Neural cell (in vitro differentiated cells): ENCODE results near the gene TTC23L. TPM values are rescaled to one million over a fixed set of nuclear protein-coding genes. Genes with fewer than 3 reads are reported as not detected.
A peak's percentile ranks its signal among the peaks of the same experiment; 100 is the strongest.

ENCODE experiments used
- H2AFZ ChIP-seq: fragments of 200-600, 300-800 bp; sonication (generic), shearing (Covaris generic); 2 replicates; pipeline ENCODE4 v1.6.0; 2014; ENCODE audit warnings: low read depth, mild to moderate bottlenecking, antibody characterized with exemption, low read length, moderate library complexity
- H3F3A ChIP-seq: fragments of 200-600 bp; shearing (Covaris generic); 2 replicates; pipeline ENCODE4 v1.6.1; 2016; ENCODE audit warnings: mild to moderate bottlenecking, moderate library complexity, mixed read lengths, antibody characterized with exemption, low read length; ENCODE audit not compliant: insufficient read depth, poor library complexity, severe bottlenecking
- H3K27ac ChIP-seq: fragments of 200-600, 300-800 bp; sonication (generic), shearing (Covaris generic); 2 replicates; pipeline ENCODE4 v1.5.1; 2014; ENCODE audit warnings: mild to moderate bottlenecking, low read length, moderate library complexity
- H3K27me3 ChIP-seq: fragments of 300-800, 200-600 bp; sonication (generic), shearing (Covaris generic); 2 replicates; pipeline ENCODE4 v1.6.0; 2014; ENCODE audit warnings: mild to moderate bottlenecking, low read depth, low read length, moderate library complexity; ENCODE audit not compliant: insufficient read depth
- H3K36me3 ChIP-seq: fragments of 300-800, 200-600 bp; sonication (generic), shearing (Covaris generic); 2 replicates; pipeline ENCODE4 v1.5.1; 2014; ENCODE audit warnings: mild to moderate bottlenecking, antibody characterized with exemption, low read length, moderate library complexity; ENCODE audit not compliant: insufficient read depth
- H3K4me2 ChIP-seq: fragments of 300-800, 200-600 bp; sonication (generic), shearing (Covaris generic); 2 replicates; pipeline ENCODE4 v1.6.0; 2014; ENCODE audit warnings: mild to moderate bottlenecking, low read length
- H3K4me3 ChIP-seq: fragments of 300-800, 200-600 bp; sonication (generic), shearing (Covaris generic); 2 replicates; pipeline ENCODE4 v1.5.1; 2014; ENCODE audit warnings: mild to moderate bottlenecking, low read length, moderate library complexity
- H3K79me2 ChIP-seq: fragments of 200-600 bp; shearing (Covaris generic); replicated peaks from 2 replicates; pipeline ENCODE4 v1.6.0; 2014; ENCODE audit warnings: mild to moderate bottlenecking, low read length, moderate library complexity; ENCODE audit not compliant: insufficient read depth
- H3K9ac ChIP-seq: fragments of 300-800, 200-600 bp; sonication (generic), shearing (Covaris generic); 2 replicates; pipeline ENCODE4 v1.6.1; 2016; ENCODE audit warnings: mild to moderate bottlenecking, low read length, mixed read lengths
- H3K9me2 ChIP-seq: fragments of 200-600 bp; shearing (Covaris generic); 2 replicates; pipeline ENCODE4 v1.6.1; 2016; ENCODE audit warnings: mild to moderate bottlenecking, low read length, mixed read lengths; ENCODE audit not compliant: insufficient read depth
- H3K9me3 ChIP-seq: fragments of 200-600, 300-800 bp; sonication (generic), shearing (Covaris generic); 2 replicates; pipeline ENCODE4 v1.6.1; 2016; ENCODE audit warnings: mild to moderate bottlenecking, mixed run types, low read length, moderate library complexity, mixed read lengths
- H4K20me1 ChIP-seq: fragments of 200-600 bp; shearing (Covaris generic); 2 replicates; pipeline ENCODE4 v1.6.1; 2016; ENCODE audit warnings: mild to moderate bottlenecking, mixed run types; ENCODE audit not compliant: insufficient read depth
- EP300 ChIP-seq: fragments of 450-650 bp; conservative IDR thresholded peaks from 2 replicates; pipeline ENCODE4 v1.6.1; 2014; ENCODE audit warnings: antibody characterized with exemption, mild to moderate bottlenecking, moderate library complexity; ENCODE audit not compliant: poor library complexity, severe bottlenecking
- EZH2 ChIP-seq: fragments of 200-600, 300-800 bp; shearing (Covaris generic), sonication (generic); IDR thresholded peaks from 2 replicates; pipeline ENCODE4 v1.6.1; 2014; ENCODE audit warnings: antibody characterized with exemption, low read length, borderline replicate concordance, mild to moderate bottlenecking; ENCODE audit not compliant: insufficient read depth, poor library complexity, severe bottlenecking
- MXI1 ChIP-seq: fragments of 450-650 bp; conservative IDR thresholded peaks from 2 replicates; pipeline ENCODE4 v1.6.1; 2014; ENCODE audit warnings: antibody characterized with exemption, mild to moderate bottlenecking; ENCODE audit not compliant: poor library complexity, severe bottlenecking
- POLR2AphosphoS5 ChIP-seq: IDR thresholded peaks from 2 replicates; pipeline ENCODE4 v1.6.1; 2012
- RAD21 ChIP-seq: fragments of 450-650 bp; conservative IDR thresholded peaks from 2 replicates; pipeline ENCODE4 v1.6.1; 2014; ENCODE audit warnings: antibody characterized with exemption, mild to moderate bottlenecking, moderate library complexity
- SMC3 ChIP-seq: fragments of 450-650 bp; conservative IDR thresholded peaks from 2 replicates; pipeline ENCODE4 v1.6.1; 2014; ENCODE audit warnings: antibody characterized with exemption, mild to moderate bottlenecking, moderate library complexity; ENCODE audit not compliant: poor library complexity
- TAF1 ChIP-seq: IDR thresholded peaks from 2 replicates; pipeline ENCODE4 v1.6.1; 2012; ENCODE audit warnings: low read depth
- polyA plus RNA-seq: library from polyadenylated mRNA; depleted of rRNA; stranded (reverse); fragments of >200 nt; gene quantifications from 2 replicates; pipeline ENCODE4 v1.2.3, GENCODE V29; 2014
- TF ChIP-seq, protein P1 (sequence below): IDR thresholded peaks from 2 replicates; pipeline ENCODE4 v1.6.1; 2012; ENCODE audit warnings: borderline replicate concordance
- TF ChIP-seq, protein P2 (sequence below): fragments of 450-650 bp; IDR thresholded peaks from 2 replicates; pipeline ENCODE4 v1.5.1; 2014; ENCODE audit warnings: antibody characterized with exemption, mild to moderate bottlenecking, moderate library complexity; ENCODE audit not compliant: poor library complexity, severe bottlenecking

Gene TTC23L
- polyA plus RNA-seq, 1 donor from 2014 or later, result 8.3 TPM

DNA sequence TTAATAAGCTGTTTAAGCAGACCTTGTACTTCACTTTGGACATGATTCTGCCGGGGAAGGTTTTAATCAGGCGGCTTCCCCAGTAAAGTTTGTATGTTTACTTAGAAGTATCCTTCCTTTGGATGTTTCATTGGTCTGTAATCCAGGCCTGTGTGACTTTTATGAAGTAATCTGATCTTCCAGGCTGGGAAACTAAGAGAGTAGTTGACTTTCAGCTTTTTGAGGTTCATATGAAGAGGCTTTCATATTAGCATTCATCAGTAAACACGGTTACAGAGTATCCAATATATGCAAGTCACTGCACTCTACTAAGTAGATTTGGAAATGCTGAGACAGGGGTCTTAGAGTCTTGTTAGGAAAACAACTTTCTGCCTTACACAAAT is 91.5 kb downstream of the TTC23L start:
- peak overlapping the region; percentile 58 for H2AFZ ChIP-seq
- peaks cover 5% of the 10 kb centered on the region for H3F3A ChIP-seq
- H4K20me1 ChIP-seq, result no peaks in the 10 kb centered on the region
- no peaks in the 10 kb centered on the region for H3K9me2 ChIP-seq
- peaks cover 5% of the 10 kb centered on the region for H3K36me3 ChIP-seq
- peak overlapping the region; percentile 70 for H3K9ac ChIP-seq
- peak overlapping the region; percentile 70 for H3K4me2 ChIP-seq
- peak overlapping the region; percentile 59 for H3K27ac ChIP-seq
- peak overlapping the region; percentile 90 for H3K4me3 ChIP-seq
- no peaks in the 10 kb centered on the region for H3K27me3 ChIP-seq
- TF ChIP-seq TAF1 (no peak), SMC3 (no peak), RAD21 (no peak), POLR2AphosphoS5 (no peak), EZH2 (no peak), EP300 (no peak), MXI1 (no peak)
- TF ChIP-seq, protein P1, sequence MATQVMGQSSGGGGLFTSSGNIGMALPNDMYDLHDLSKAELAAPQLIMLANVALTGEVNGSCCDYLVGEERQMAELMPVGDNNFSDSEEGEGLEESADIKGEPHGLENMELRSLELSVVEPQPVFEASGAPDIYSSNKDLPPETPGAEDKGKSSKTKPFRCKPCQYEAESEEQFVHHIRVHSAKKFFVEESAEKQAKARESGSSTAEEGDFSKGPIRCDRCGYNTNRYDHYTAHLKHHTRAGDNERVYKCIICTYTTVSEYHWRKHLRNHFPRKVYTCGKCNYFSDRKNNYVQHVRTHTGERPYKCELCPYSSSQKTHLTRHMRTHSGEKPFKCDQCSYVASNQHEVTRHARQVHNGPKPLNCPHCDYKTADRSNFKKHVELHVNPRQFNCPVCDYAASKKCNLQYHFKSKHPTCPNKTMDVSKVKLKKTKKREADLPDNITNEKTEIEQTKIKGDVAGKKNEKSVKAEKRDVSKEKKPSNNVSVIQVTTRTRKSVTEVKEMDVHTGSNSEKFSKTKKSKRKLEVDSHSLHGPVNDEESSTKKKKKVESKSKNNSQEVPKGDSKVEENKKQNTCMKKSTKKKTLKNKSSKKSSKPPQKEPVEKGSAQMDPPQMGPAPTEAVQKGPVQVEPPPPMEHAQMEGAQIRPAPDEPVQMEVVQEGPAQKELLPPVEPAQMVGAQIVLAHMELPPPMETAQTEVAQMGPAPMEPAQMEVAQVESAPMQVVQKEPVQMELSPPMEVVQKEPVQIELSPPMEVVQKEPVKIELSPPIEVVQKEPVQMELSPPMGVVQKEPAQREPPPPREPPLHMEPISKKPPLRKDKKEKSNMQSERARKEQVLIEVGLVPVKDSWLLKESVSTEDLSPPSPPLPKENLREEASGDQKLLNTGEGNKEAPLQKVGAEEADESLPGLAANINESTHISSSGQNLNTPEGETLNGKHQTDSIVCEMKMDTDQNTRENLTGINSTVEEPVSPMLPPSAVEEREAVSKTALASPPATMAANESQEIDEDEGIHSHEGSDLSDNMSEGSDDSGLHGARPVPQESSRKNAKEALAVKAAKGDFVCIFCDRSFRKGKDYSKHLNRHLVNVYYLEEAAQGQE, result no peak
- TF ChIP-seq, protein P2, sequence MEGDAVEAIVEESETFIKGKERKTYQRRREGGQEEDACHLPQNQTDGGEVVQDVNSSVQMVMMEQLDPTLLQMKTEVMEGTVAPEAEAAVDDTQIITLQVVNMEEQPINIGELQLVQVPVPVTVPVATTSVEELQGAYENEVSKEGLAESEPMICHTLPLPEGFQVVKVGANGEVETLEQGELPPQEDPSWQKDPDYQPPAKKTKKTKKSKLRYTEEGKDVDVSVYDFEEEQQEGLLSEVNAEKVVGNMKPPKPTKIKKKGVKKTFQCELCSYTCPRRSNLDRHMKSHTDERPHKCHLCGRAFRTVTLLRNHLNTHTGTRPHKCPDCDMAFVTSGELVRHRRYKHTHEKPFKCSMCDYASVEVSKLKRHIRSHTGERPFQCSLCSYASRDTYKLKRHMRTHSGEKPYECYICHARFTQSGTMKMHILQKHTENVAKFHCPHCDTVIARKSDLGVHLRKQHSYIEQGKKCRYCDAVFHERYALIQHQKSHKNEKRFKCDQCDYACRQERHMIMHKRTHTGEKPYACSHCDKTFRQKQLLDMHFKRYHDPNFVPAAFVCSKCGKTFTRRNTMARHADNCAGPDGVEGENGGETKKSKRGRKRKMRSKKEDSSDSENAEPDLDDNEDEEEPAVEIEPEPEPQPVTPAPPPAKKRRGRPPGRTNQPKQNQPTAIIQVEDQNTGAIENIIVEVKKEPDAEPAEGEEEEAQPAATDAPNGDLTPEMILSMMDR, result no peak
- H3K79me2 ChIP-seq, result peaks cover 29% of the 10 kb centered on the region
- no peaks in the 10 kb centered on the region for H3K9me3 ChIP-seq

- no peak overlapping the region for H2AFZ ChIP-seq
- H4K20me1 ChIP-seq, result no peaks in the 10 kb centered on the region
- no peak for TF ChIP-seq POLR2AphosphoS5
- TF ChIP-seq, protein P2, result no peak
- TF ChIP-seq SMC3, result no peak
- TF ChIP-seq TAF1, result no peak
- no peak for TF ChIP-seq EZH2
- TF ChIP-seq EP300, result no peak
- TF ChIP-seq MXI1, result no peak
- no peak for TF ChIP-seq RAD21
- TF ChIP-seq, protein P1, result no peak
- no peaks in the 10 kb centered on the region for H3K9me3 ChIP-seq
- H3K27me3 ChIP-seq, result no peaks in the 10 kb centered on the region
- H3K79me2 ChIP-seq, result peaks cover 29% of the 10 kb centered on the region
- H3K9me2 ChIP-seq, result no peaks in the 10 kb centered on the region
- peaks cover 5% of the 10 kb centered on the region for H3F3A ChIP-seq
- H3K36me3 ChIP-seq, result peaks cover 5% of the 10 kb centered on the region
- peak overlapping the region; percentile 90 for H3K4me3 ChIP-seq
- H3K4me2 ChIP-seq, result peak overlapping the region; percentile 70
- no peak overlapping the region for H3K9ac ChIP-seq
- no peak overlapping the region for H3K27ac ChIP-seq
Observed at GRCh38 chr5:34930870-34931269, 91.9 kb downstream of the TTC23L start.
